Adrenal gland (tissue), 19 donors: Measurements from ENCODE around the gene OR4P4. TPM values are rescaled to one million over a fixed set of nuclear protein-coding genes. Genes with fewer than 3 reads are reported as not detected.

ENCODE experiments used
- DNase-seq, 7 donors: peaks; one replicate each; pipeline ENCODE4 v3.0.0-alpha.2; 2019 to 2020
- H3K27ac ChIP-seq, 5 donors: fragments of 200-600 bp; sonication (generic) in 4 of 5; 1 replicate in 3 of 5; 2 replicates in 2 of 5; pipeline versions ENCODE4 v1.5.1 to v1.8.0; 2016 to 2020; ENCODE audit warnings: mild to moderate bottlenecking in 1 of 5
- H3K27me3 ChIP-seq: fragments of 200-600 bp; 2 replicates; pipeline ENCODE4 v1.8.0; 2021
- H3K36me3 ChIP-seq, 2 donors: fragments of 200-600 bp; replicated peaks in 1 of 2; 1 replicate in 1 of 2; 2 replicates in 1 of 2; pipeline versions ENCODE4 v1.5.1 to v1.8.0; 2018 to 2022
- H3K4me1 ChIP-seq, 2 donors: fragments of 200-600 bp; replicated peaks in 1 of 2; 1 replicate in 1 of 2; 2 replicates in 1 of 2; pipeline versions ENCODE4 v1.5.1 to v1.8.0; 2018 to 2021
- H3K4me3 ChIP-seq, 4 donors: fragments of 200-600 bp; sonication (generic) in 3 of 4; one replicate each; pipeline ENCODE4 v1.5.1; 2016 to 2018
- H3K9me3 ChIP-seq, 3 donors: fragments of 200-600 bp; sonication (generic) in 1 of 3; replicated peaks in 1 of 3; 1 replicate in 2 of 3; 2 replicates in 1 of 3; pipeline versions ENCODE4 v1.5.1 to v1.8.0; 2016 to 2021
- CTCF ChIP-seq, 6 experiments: fragments of 450-650 bp in 4 of 6; fragments of 200-600 bp in 2 of 6; sonication (generic) in 1 of 6; IDR thresholded peaks; 1 replicate in 5 of 6; 2 replicates in 1 of 6; pipeline versions ENCODE4 v1.5.1 to v1.8.0; 2016 to 2021; ENCODE audit warnings: antibody characterized with exemption in 6 of 6, mild to moderate bottlenecking in 2 of 6, moderate library complexity in 1 of 6
- POLR2A ChIP-seq, 2 donors: fragments of 450-650 bp; IDR thresholded peaks; one replicate each; pipeline ENCODE4 v1.6.1; 2017; ENCODE audit warnings: antibody characterized with exemption in 2 of 2, mild to moderate bottlenecking in 2 of 2, moderate library complexity in 1 of 2
- WGBS, 4 donors: extraction: QIAGEN DNeasy Blood & Tissue Kit in 2 of 4; methylation state at CpG; one replicate each; pipeline versions ENCODE4 v1.1.5 to v1.1.7; 2013 to 2017; 5-methylcytosine and 5-hydroxymethylcytosine counted together
- intact Hi-C, 2 donors: fragments of 100-400 bp; cut with DNase I; formaldehyde crosslinking; loops; one replicate each; pipeline versions ENCODE4 v1.14.1 to v1.15.0; 2022 to 2023
- long read RNA-seq, 10 donors: library from polyadenylated mRNA in 3 of 10; unstranded in 2 of 10; stranded (forward) in 1 of 10; transcript quantifications; one replicate each; pipeline ENCODE4 v2.0.0 and lab custom pipeline, GENCODE V29; 2021 to 2026
- polyA plus RNA-seq, 3 donors: library from polyadenylated mRNA; stranded (reverse); fragments of 200-250 nt in 2 of 3; fragments of 350-450 nt in 1 of 3; fragmentation: Illumina TruSeq in 1 of 3; extraction: RNeasy Lipid Tissue Mini Kit (QIAGEN cat#74804) in 1 of 3; gene quantifications; one replicate each; pipeline ENCODE4 v1.2.3, GENCODE V29; 2013 to 2014
- total RNA-seq, 9 donors: library from RNA; depleted of rRNA in 4 of 9; stranded (reverse); fragments of >200 nt in 4 of 9; fragments of 120-200 nt in 1 of 9; fragmentation: NEBNext Ultra II Directional in 1 of 9; extraction: Animal tissue kit (Norgen Biotek cat#: 25700) in 1 of 9; gene quantifications; one replicate each; pipeline versions ENCODE4 v1.1.0 to v1.2.4, GENCODE V29; 2013 to 2023
- donor health status: healthy with polysubstance abuse.
- donor health status: Bipolar disorder and iron deficiency.
- donor health status: DM: yes; HTN: yes; CAD: no.
- donor health status: DM: no; HTN: no; CAD: no.
- donor health status: DM: no; HTN: no; CAD: no.
- donor health status: DM: yes; HTN: yes; CAD: no.

OR4P4 gene
- total RNA-seq = not detected
- not detected for polyA plus RNA-seq
- long read RNA-seq, donor 1 = 0 reads
- long read RNA-seq, donor 2 = 0 reads
- long read RNA-seq, donor 3 = 0 reads
- long read RNA-seq, donor 4 = 0 reads
- long read RNA-seq, donor 5 = 0 reads
- long read RNA-seq, donor 6 = 0 reads
- long read RNA-seq, donor 7 = 0 reads
- long read RNA-seq, donor 8 = 0 reads
- long read RNA-seq, donor 9 = 0 reads
- long read RNA-seq, donor 10 = 0 reads

- TF ChIP-seq POLR2A (IDR thresholded peaks at IDR 0.05) (no peak), CTCF (IDR thresholded peaks at IDR 0.05) (no peak)
- no peak within 1 kb of the TSS for H3K4me3 ChIP-seq
- no peaks in the 10 kb centered on the region for H3K4me1 ChIP-seq
- no peak for DNase-seq
- intact Hi-C loops = no loop called here
- H3K27ac ChIP-seq = no peak within 1 kb of the TSS
- no peaks in the 10 kb centered on the region for H3K9me3 ChIP-seq
- WGBS, 4 donors = 39 to 50% (median 43%) methylated on average over 3 of the region's 3 CpGs
- no peaks in the 10 kb centered on the region for H3K36me3 ChIP-seq
- H3K27me3 ChIP-seq = no peaks in the 10 kb centered on the region
Observed at GRCh38 chr11:55634813-55635212, at the start of gene OR4P4. Gene OR4P4 (plus strand): TSS chr11:55635113.

GRCh38 chr11:55607545-55607944 lies 27.4 kb upstream of the OR4P4 start, which contains the start of gene OR4C11:
Gene OR4C11 (minus strand): TSS chr11:55607645. CDS start chr11:55604373, 3,272 bp downstream.
- Histone ChIP-seq H3K9me3 (no peaks in the 10 kb centered on the region), H3K27me3 (no peaks in the 10 kb centered on the region), H3K4me1 (no peaks in the 10 kb centered on the region), H3K4me3 (no peak within 1 kb of the TSS), H3K36me3 (no peaks in the 10 kb centered on the region), H3K27ac (no peak within 1 kb of the TSS)
- TF ChIP-seq CTCF (IDR thresholded peaks at IDR 0.05) (no peak), POLR2A (IDR thresholded peaks at IDR 0.05) (no peak)
- WGBS, 4 donors = 40 to 50% (median 49%) methylated on average over 2 of the region's 2 CpGs
- no peak for DNase-seq
- intact Hi-C loops = no loop called here

- Histone ChIP-seq H3K4me1 (no peaks in the 10 kb centered on the region), H3K9me3 (no peaks in the 10 kb centered on the region), H3K27ac (no peak overlapping the region), H3K36me3 (no peaks in the 10 kb centered on the region), H3K4me3 (no peak overlapping the region), H3K27me3 (no peaks in the 10 kb centered on the region)
- TF ChIP-seq CTCF (IDR thresholded peaks at IDR 0.05) = no peak
- TF ChIP-seq POLR2A (IDR thresholded peaks at IDR 0.05) = no peak
- WGBS, 4 donors = 51 to 77% (median 67%) methylated on average over 1 of the region's 1 CpG
- intact Hi-C loops = no loop called here
- DNase-seq = no peak
Observed at GRCh38 chr11:55624531-55624930, 10.4 kb upstream of the OR4P4 start.

- TF ChIP-seq POLR2A (IDR thresholded peaks at IDR 0.05) = no peak
- no peak for TF ChIP-seq CTCF (IDR thresholded peaks at IDR 0.05)
Observed at GRCh38 chr11:55648027-55648426, 13.1 kb downstream of the OR4P4 start, which contains the start of gene OR4S2. Gene OR4S2 (plus strand): TSS chr11:55648327. CDS start chr11:55650904, 2,577 bp downstream.

More at GRCh38 chr11:55648027-55648426, 13.1 kb downstream of the OR4P4 start, which contains the start of gene OR4S2:
- no peaks in the 10 kb centered on the region for H3K4me1 ChIP-seq
- H3K36me3 ChIP-seq = no peaks in the 10 kb centered on the region
- intact Hi-C loops = no loop called here
- no peaks in the 10 kb centered on the region for H3K27me3 ChIP-seq
- WGBS, 4 donors = 67 to 79% (median 72%) methylated on average over 2 of the region's 2 CpGs
- no peak within 1 kb of the TSS for H3K27ac ChIP-seq
- H3K4me3 ChIP-seq = no peak within 1 kb of the TSS
- no peaks in the 10 kb centered on the region for H3K9me3 ChIP-seq
- no peak for DNase-seq
